K562 (cell line): ENCODE data around the gene TIMM17A. TPM values are rescaled to one million over a fixed set of nuclear protein-coding genes. Genes with fewer than 3 reads are reported as not detected.

Experiments used
- BCL6 ChIP-seq: fragments of 250-450 bp; sonication (Bioruptor Pico); IDR thresholded peaks from 2 replicates; pipeline ENCODE4 v1.4.0; 2020
- DPF2 ChIP-seq: fragments of 450-650 bp; IDR thresholded peaks from 2 replicates; pipeline ENCODE4 v1.6.1; 2016
- EGR1 ChIP-seq: fragments of 450-650 bp; conservative IDR thresholded peaks from 2 replicates; pipeline ENCODE4 v1.6.1; 2017; ENCODE audit warnings: mild to moderate bottlenecking
- FOS ChIP-seq: IDR thresholded peaks from 3 replicates; pipeline ENCODE4 v1.6.1; 2011; ENCODE audit not compliant: insufficient read length; ENCODE audit errors: extremely low read depth
- GABPA ChIP-seq: fragments of 200-800 bp; sonication (Bioruptor generic); conservative IDR thresholded peaks from 2 replicates; pipeline ENCODE4 v1.6.1; 2016; ENCODE audit warnings: low read depth, missing genetic modification characterization, missing compliant biosample characterization
- L3MBTL2 ChIP-seq: fragments of 450-650 bp; IDR thresholded peaks from 2 replicates; pipeline ENCODE4 v1.6.1; 2016; ENCODE audit warnings: mild to moderate bottlenecking, moderate library complexity
- MAX ChIP-seq: sonication (generic); formaldehyde crosslinking; IDR thresholded peaks from 2 replicates; pipeline ENCODE4 v1.9.0; 2022; ENCODE audit warnings: mild to moderate bottlenecking, missing genetic modification reagents
- MTA3 ChIP-seq: fragments of 450-650 bp; formaldehyde crosslinking; IDR thresholded peaks from 2 replicates; pipeline ENCODE4 v1.6.1; 2017; ENCODE audit warnings: mild to moderate bottlenecking, borderline replicate concordance
- SP1 ChIP-seq: sonication (generic); formaldehyde crosslinking; IDR thresholded peaks from 2 replicates; pipeline ENCODE4 v1.8.1; 2022; ENCODE audit warnings: mild to moderate bottlenecking, missing genetic modification reagents
- TAF1 ChIP-seq: IDR thresholded peaks from 2 replicates; pipeline ENCODE4 v1.6.1; 2011; ENCODE audit warnings: mild to moderate bottlenecking, low read length, moderate library complexity; ENCODE audit not compliant: insufficient read depth, control insufficient read depth, severe bottlenecking; ENCODE audit errors: extremely low read depth
- TBP ChIP-seq: optimal IDR thresholded peaks from 2 replicates; pipeline ENCODE3; 2011; ENCODE audit warnings: low read depth, low read length, improper control_type of control experiment
- THRB ChIP-seq: fragments of 450-650 bp; formaldehyde crosslinking; conservative IDR thresholded peaks from 2 replicates; pipeline ENCODE4 v1.4.0; 2022; ENCODE audit warnings: mild to moderate bottlenecking, missing genetic modification characterization
- ZBTB40 ChIP-seq, 2 experiments: fragments of 450-650 bp in 1 of 2; sonication (generic) in 1 of 2; formaldehyde crosslinking in 1 of 2; IDR thresholded peaks; 2 replicates each; pipeline versions ENCODE4 v1.7.1 to v1.9.0; 2016 to 2022; ENCODE audit warnings: inconsistent platforms in 1 of 2, mild to moderate bottlenecking in 1 of 2, missing genetic modification reagents in 1 of 2
- ZNF12 ChIP-seq: sonication (generic); formaldehyde crosslinking; IDR thresholded peaks from 2 replicates; pipeline ENCODE4 v1.4.0; 2020; ENCODE audit warnings: mild to moderate bottlenecking, missing genetic modification reagents
- polyA plus RNA-seq, 8 experiments: library from polyadenylated mRNA; depleted of rRNA in 4 of 8; stranded (reverse) in 5 of 8; unstranded in 3 of 8; fragments of >200 nt; fragmentation: Nextera tagmentation in 2 of 8; fragmentation: Illumina TruSeq in 1 of 8; extraction: Ambion mirVana in 2 of 8; extraction: Trizol in 1 of 8; gene quantifications; 2 replicates each; pipeline versions ENCODE4 v1.2.1 to v1.2.3, GENCODE V29; 2011 to 2014; ENCODE audit warnings: inconsistent platforms in 1 of 8, missing spikeins in 1 of 8
- total RNA-seq, 7 experiments: library from RNA; depleted of rRNA in 6 of 7; stranded (reverse); fragments of >200 nt in 6 of 7; fragmentation: Illumina TruSeq in 2 of 7; extraction: Trizol in 2 of 7; gene quantifications; 2 replicates each; pipeline versions ENCODE4 v1.2.1 to v1.2.3, GENCODE V29; 2011 to 2021; ENCODE audit warnings: low replicate concordance in 1 of 7
- TF ChIP-seq, protein P1 (sequence below): sonication (generic); formaldehyde crosslinking; IDR thresholded peaks from 2 replicates; pipeline ENCODE4 v1.8.1; 2023; ENCODE audit warnings: mild to moderate bottlenecking, missing genetic modification reagents

Gene TIMM17A
- total and polyA plus RNA-seq, 9 of the 15 experiments (the other 6 are each of a cell fraction or from before 2014, with no cell fraction given) = 116 to 744 (median 180) TPM

DNA sequence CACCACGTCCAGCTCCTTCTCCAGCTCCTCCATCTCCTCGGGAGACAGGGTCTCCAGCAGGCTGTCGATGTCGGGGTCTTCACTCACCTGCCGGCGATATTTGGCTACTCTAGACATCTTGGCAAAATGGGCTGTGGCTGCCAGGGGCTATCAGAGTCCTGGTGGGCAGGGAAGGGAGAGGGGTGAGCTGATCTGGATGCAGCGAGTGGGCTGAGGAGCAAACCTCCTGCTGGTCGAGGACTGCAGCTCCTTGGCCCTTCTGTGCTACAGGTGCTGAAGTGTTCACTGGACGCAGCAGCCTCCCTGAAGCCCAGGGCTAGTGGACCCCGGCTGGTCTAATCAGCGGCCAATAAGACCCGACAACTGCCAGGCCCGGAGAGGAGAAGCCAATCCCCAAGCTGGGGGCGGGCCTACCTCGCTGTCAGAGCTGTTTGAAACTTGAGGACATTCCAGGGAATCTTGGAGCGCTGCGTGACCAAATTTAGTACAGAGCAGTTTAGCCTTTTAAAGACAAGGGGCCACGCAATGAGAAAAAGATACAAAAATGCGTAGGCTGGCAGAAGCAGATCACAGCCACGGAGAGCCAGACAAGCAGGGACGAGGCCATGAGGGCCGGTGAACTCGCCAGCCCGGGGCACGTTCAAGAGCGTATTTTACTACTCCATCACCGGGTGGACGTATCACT lies 8.9 kb upstream of the TIMM17A start, which contains the start of gene LMOD1 (continued):
- TF ChIP-seq, protein P1, sequence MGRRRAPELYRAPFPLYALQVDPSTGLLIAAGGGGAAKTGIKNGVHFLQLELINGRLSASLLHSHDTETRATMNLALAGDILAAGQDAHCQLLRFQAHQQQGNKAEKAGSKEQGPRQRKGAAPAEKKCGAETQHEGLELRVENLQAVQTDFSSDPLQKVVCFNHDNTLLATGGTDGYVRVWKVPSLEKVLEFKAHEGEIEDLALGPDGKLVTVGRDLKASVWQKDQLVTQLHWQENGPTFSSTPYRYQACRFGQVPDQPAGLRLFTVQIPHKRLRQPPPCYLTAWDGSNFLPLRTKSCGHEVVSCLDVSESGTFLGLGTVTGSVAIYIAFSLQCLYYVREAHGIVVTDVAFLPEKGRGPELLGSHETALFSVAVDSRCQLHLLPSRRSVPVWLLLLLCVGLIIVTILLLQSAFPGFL (CRISPR knock-in tag) = peak; percentile 39; the same call in 1 of the 2 replicates
- no peak for TF ChIP-seq ZBTB40 (IDR thresholded peaks at IDR 0.05)
- TF ChIP-seq ZBTB40 (CRISPR knock-in tag; IDR thresholded peaks at IDR 0.05) = no peak
- peak; percentile 86 for TF ChIP-seq L3MBTL2
- no peak for TF ChIP-seq GABPA (tag)
- no peak for TF ChIP-seq BCL6 (CRISPR knock-in tag)
- peak; percentile 50; the same call in 1 of the 2 replicates for TF ChIP-seq ZNF12
- peak; percentile 48; the same call in 1 of the 2 replicates for TF ChIP-seq SP1 (CRISPR knock-in tag)
- peak; percentile 22 for TF ChIP-seq TBP
- 0 out of 2 replicates have a peak, but pooled peaks have one; percentile 9 for TF ChIP-seq EGR1
- TF ChIP-seq FOS = peak; percentile 48
- TF ChIP-seq THRB (CRISPR knock-in tag) = no peak
- TF ChIP-seq MAX = peak; percentile 34; the same call in 1 of the 2 replicates
- TF ChIP-seq MTA3 = peak; percentile 33; the same call in 1 of the 2 replicates
- TF ChIP-seq TAF1 = peak; percentile 16
- TF ChIP-seq DPF2 = 0 out of 2 replicates have a peak, but pooled peaks have one; percentile 22
